ENCODE measurements around the gene SNAPC1. TPM values are rescaled to one million over a fixed set of nuclear protein-coding genes. Genes with fewer than 3 reads are reported as not detected.
A peak's percentile ranks its signal among the peaks of the same experiment; 100 is the strongest.
"Not testable (repeated sequence)": the region's sequence is repeated elsewhere in the genome, so short reads cannot be mapped to it uniquely, and the experiment has no call there.

SNAPC1 gene, protein sequence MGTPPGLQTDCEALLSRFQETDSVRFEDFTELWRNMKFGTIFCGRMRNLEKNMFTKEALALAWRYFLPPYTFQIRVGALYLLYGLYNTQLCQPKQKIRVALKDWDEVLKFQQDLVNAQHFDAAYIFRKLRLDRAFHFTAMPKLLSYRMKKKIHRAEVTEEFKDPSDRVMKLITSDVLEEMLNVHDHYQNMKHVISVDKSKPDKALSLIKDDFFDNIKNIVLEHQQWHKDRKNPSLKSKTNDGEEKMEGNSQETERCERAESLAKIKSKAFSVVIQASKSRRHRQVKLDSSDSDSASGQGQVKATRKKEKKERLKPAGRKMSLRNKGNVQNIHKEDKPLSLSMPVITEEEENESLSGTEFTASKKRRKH
- 12.3 and 19.1 TPM in 2 replicates for total RNA-seq
- polyA plus RNA-seq (2012): 9.1 TPM

DNA sequence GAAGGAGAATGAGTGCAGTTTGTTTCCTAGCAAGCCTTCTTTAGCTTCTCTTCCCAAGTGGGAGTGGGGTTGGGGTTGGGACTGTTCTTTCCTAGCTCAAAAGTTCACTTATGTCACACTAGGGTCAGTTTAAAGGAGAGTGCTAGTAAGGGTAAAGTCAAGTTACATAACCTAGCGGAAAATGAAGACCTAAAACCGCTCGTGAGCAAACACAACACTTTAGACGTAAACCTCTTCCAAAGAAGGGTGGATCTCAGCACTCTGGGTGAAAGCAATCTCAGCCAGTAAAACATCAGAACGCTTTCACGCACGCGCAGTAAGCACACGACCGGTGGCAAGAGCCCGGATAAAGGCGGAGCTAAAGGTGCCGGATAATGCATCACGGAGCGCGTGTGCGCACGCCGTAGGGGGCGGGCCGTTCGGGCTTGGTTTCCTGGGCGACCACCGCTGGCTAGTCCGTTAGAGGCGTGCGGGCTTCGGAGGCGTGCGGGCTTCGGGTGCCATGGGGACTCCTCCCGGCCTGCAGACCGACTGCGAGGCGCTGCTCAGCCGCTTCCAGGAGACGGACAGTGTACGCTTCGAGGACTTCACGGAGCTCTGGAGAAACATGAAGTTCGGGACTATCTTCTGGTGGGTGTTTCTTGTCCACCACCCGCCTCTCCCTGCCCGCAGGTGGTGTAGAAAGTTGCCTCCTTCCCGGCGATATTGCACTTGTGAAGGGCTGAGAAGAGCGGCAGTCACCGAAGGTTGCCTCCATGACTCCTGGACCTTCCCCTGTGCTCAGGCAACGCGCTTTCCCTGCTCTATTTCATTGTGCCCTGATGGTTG, at the start of gene SNAPC1:
TSS of gene SNAPC1 (plus strand) at position 462 of the 828 bp plus-strand sequence. CDS start at position 503, 41 bp downstream.
- DNase-seq (ENCODE audit: low read depth): peak; percentile 99

GRCh38 chr14:61713724-61714437, 48.3 kb upstream of the SNAPC1 start:
- DNase-seq (ENCODE audit: low read depth): no peak

GRCh38 chr14:61716956-61717355, 45.3 kb upstream of the SNAPC1 start:
- no peak for DNase-seq (ENCODE audit: low read depth)

GRCh38 chr14:61718039-61718438, 44.2 kb upstream of the SNAPC1 start:
- no peak for DNase-seq (ENCODE audit: low read depth)

DNA sequence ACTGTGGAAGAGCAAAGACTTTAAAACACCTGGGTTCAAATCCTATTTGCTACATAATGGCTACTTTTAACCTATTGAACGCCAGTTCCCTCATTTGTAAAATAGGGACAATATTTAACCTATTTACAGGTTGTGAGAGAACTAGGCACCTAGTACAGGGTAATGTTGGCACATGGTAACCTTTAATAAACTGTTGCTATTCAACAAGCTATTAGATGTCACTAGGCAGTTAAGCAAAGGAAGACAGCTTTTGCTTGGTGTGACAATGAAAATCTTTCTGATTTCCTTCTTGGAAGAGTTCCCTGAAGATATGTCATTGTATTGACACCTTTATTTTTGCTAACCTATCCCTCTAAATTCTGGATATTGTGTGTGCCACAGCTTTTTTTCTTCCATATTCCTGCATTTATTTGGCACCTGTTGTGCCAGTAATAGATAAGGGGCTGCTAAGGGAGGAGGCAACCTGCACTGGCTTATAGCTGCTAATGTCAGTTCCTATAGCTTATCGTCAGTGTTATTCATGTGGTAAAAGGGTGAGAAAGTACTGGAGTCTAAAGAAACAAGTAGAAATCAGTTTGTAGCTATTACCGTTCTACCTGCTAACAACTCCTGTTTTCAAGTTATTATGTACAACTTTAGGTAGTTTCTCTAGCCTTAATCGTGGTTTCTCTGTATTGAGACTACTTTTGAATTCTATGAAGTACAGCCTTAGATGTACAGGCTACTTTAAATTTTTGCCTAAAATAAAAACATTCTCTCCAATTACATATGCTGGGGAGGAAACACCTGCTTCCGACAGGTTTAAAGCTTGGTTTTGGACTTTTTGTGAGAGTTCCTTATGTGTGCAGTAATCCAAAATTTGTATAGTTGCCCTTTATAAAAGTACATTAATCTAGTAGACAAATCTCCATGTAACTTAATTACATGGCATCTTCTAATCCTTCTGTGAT, 42.6 kb upstream of the SNAPC1 start:
- DNase-seq (ENCODE audit: low read depth): no peak

GRCh38 chr14:61720294-61720661, 41.9 kb upstream of the SNAPC1 start:
- DNase-seq (ENCODE audit: low read depth): no peak

- no peak for DNase-seq (ENCODE audit: low read depth)
Measured at GRCh38 chr14:61720741-61721140, 41.5 kb upstream of the SNAPC1 start.

- no peak for DNase-seq (ENCODE audit: low read depth)
Measured at GRCh38 chr14:61724133-61724532, 38.1 kb upstream of the SNAPC1 start.

- DNase-seq (ENCODE audit: low read depth): no peak
Measured at GRCh38 chr14:61726778-61727658, 35.2 kb upstream of the SNAPC1 start.

- DNase-seq (ENCODE audit: low read depth): peak; percentile 44
Measured at GRCh38 chr14:61730756-61731373, 31.4 kb upstream of the SNAPC1 start.

DNA sequence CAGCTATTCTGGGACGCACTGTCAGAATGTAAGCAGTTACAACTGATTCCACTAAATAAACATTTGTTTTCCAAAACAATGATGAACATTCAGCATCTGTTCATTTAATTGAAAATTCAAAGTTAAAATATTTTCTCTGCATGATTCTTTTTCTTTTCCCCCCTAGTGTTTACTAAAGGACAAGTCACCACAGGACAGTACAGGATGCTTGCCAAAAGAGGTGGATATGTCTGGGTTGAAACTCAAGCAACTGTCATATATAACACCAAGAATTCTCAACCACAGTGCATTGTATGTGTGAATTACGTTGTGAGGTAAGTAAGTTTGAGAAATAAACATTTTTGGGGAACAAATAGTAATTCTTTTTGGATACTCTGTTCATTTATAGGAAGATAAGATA, 28.2 kb upstream of the SNAPC1 start:
- DNase-seq (ENCODE audit: low read depth): no peak

DNA sequence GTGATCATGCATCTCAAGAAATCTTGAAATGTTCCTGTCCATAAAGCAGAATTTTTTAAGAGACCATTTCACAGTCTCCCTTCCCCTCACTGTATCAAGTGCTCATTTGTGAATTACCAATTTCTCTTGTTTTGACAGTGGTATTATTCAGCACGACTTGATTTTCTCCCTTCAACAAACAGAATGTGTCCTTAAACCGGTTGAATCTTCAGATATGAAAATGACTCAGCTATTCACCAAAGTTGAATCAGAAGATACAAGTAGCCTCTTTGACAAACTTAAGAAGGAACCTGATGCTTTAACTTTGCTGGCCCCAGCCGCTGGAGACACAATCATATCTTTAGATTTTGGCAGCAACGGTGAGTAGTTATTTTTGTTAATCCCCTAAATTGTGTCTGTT, 25.5 kb upstream of the SNAPC1 start:
- DNase-seq (ENCODE audit: low read depth): no peak

- no peak for DNase-seq (ENCODE audit: low read depth)
Measured at GRCh38 chr14:61737915-61738314, 24.3 kb upstream of the SNAPC1 start.

- DNase-seq (ENCODE audit: low read depth): no peak
Measured at GRCh38 chr14:61739133-61739532, 23.1 kb upstream of the SNAPC1 start.

DNA sequence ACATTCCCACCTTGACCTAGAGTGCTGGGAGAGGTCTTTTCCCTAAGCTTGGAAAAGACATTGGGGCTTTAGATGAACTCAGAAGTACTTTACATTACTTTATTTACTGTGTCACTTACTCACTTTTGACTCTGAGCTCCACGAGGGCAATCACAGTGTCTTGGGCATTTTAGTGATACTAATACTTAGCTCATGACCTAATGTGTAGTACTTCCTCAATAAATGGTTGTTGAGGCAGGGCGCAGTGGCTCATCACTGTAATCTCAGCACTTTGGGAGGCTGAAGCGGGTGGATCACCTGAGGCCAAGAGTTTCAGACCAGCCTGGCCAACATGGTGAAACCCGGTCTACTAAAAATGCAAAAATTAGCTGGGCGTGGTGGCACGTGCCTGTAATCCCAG, 19.8 kb upstream of the SNAPC1 start:
- DNase-seq (ENCODE audit: low read depth): no peak

DNA sequence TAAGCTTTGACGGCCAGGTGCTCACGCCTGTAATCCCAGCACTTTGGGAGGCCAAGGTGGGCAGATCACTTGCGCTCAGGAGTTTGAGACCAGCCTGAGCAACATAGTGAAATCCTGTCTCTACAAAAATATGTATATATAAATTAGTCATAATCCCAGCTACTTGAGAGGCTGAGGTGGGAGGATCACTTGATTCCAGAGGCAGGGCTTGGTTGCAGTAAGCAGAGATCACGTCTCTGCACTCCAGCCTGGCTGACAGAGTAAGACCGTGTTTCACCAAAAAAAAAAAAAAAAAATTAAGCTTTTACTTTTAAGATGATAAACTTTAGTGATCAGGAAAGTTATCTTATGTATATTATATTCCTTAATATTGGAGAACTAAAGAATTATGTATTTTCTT, 18.0 kb upstream of the SNAPC1 start:
- no peak for DNase-seq (ENCODE audit: low read depth)

GRCh38 chr14:61746346-61746745, 15.9 kb upstream of the SNAPC1 start:
- not testable (repeated sequence) for DNase-seq (ENCODE audit: low read depth)

GRCh38 chr14:61746881-61747280, 15.3 kb upstream of the SNAPC1 start:
- no peak for DNase-seq (ENCODE audit: low read depth)

- DNase-seq (ENCODE audit: low read depth): no peak
Measured at GRCh38 chr14:61747342-61747741, 14.9 kb upstream of the SNAPC1 start.

Measured in myocyte (in vitro differentiated cells).